Activated naive CD8-positive, alpha-beta T cell (primary cell): ENCODE results near the gene TTC39B.
A peak's percentile ranks its signal among the peaks of the same experiment; 100 is the strongest.
"Not testable (repeated sequence)": the region's sequence is repeated elsewhere in the genome, so short reads cannot be mapped to it uniquely, and the experiment has no call there.

ENCODE experiments used
- H3K27ac Mint-ChIP-seq: one replicate; pipeline ENCODE4 v1.8.0; 2021; ENCODE audit warnings: mixed read lengths
- H3K27me3 Mint-ChIP-seq: one replicate; pipeline ENCODE4 v1.8.0; 2021; ENCODE audit warnings: mixed read lengths
- H3K36me3 Mint-ChIP-seq: one replicate; pipeline ENCODE4 v1.8.0; 2021; ENCODE audit warnings: mixed read lengths
- H3K4me1 Mint-ChIP-seq: one replicate; pipeline ENCODE4 v1.8.0; 2021; ENCODE audit warnings: low read depth, mixed read lengths
- H3K4me3 Mint-ChIP-seq: one replicate; pipeline ENCODE4 v1.8.0; 2021; ENCODE audit warnings: mild to moderate bottlenecking, mixed read lengths
- H3K9me3 Mint-ChIP-seq: one replicate; pipeline ENCODE4 v1.8.0; 2021; ENCODE audit warnings: low read depth, mixed read lengths

TTC39B gene

DNA sequence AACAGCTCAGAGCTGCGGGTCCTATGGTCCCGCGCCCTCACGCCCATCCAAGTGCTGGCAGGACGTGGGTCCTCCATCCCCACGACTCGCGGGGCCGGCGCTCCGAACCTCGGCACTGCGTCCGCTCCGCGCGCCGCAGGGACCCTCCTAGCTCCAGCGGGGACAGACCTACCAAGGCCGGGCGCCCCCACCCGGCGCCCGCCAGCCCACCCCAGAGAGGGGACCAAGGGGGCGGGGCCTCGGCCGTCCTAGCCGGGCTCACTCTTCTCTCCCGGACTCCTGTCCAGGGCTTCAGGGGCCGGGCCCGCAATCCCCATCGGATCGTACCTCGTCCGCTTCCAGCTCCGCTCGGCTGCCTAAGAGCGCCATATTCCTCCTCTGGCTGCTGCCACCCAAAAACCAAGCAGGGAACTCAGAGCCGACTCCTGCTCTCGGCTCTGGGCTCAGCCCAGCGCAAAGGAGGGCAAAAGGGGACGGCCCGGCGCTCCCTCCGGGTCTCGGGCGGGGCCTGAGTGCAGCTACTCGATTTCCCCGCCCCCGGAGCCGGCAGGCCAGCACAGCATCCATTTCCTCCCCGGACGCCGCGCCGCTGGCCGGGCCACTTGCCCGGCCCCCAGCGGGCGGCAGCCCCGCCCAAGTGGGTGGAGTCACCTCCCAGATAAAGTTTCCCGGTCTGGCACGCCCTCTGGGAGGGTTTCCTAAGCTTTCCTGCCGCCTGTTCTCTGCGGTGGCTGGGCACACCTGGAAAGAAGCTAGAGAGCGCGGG, at the start of gene TTC39B:
Gene TTC39B, minus strand, starts transcription at position 460 of the 766 bp plus-strand sequence. Its CDS starts 91 bp downstream, at position 369.
- H3K4me1 Mint-ChIP-seq: peaks cover 58% of the 10 kb centered on the region
- no peaks in the 10 kb centered on the region for H3K36me3 Mint-ChIP-seq
- no peaks in the 10 kb centered on the region for H3K9me3 Mint-ChIP-seq
- H3K4me3 Mint-ChIP-seq: peak within 1 kb of the TSS; percentile 96
- H3K27me3 Mint-ChIP-seq: no peaks in the 10 kb centered on the region
- H3K27ac Mint-ChIP-seq: peak within 1 kb of the TSS; percentile 93

DNA sequence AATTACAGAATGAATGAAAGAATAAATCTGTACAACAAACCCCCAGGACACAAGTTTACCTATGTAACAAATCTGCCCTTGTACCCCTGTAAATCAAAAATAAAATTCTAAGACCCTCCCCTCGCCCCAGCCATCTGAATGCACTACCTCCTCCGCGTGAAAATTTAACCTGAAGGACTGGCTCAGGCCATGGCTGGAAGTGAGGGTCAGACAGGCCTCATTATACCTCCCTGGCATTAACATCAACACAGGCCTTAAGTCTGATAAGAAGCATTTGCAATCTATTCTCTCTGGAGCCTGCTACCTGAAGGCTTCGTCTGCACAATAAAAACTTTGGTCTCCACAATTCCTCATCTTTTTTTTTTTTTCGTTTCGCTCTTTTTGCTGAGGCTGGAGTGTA, 48.7 kb upstream of the TTC39B start:
- H3K27me3 Mint-ChIP-seq: no peaks in the 10 kb centered on the region
- peaks cover 40% of the 10 kb centered on the region for H3K4me1 Mint-ChIP-seq
- H3K27ac Mint-ChIP-seq: no peak overlapping the region
- no peak overlapping the region for H3K4me3 Mint-ChIP-seq
- H3K9me3 Mint-ChIP-seq: no peaks in the 10 kb centered on the region
- H3K36me3 Mint-ChIP-seq: no peaks in the 10 kb centered on the region

DNA sequence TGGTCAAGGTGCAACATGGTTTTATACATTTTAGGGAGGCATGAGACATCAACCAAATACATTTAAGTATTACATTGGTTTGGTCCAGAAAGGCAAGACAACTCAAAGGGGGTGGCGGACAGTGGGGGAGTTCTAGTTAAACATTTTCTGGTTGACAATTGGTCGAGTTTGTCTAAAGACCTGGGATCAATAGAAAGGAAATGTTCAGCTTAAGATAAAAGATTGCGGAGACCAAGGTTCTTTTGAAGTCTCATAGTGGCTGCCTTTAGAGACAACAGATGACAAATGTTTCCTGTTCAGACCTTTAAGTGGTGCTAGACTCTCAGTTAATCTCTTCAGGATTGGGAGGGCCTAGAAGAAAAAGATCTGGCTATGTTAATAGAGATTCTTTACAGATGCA, 47.7 kb upstream of the TTC39B start:
- H3K27ac Mint-ChIP-seq: peak overlapping the region; percentile 22
- no peaks in the 10 kb centered on the region for H3K27me3 Mint-ChIP-seq
- no peak overlapping the region for H3K4me3 Mint-ChIP-seq
- no peaks in the 10 kb centered on the region for H3K9me3 Mint-ChIP-seq
- H3K4me1 Mint-ChIP-seq: peaks cover 47% of the 10 kb centered on the region
- H3K36me3 Mint-ChIP-seq: no peaks in the 10 kb centered on the region

DNA sequence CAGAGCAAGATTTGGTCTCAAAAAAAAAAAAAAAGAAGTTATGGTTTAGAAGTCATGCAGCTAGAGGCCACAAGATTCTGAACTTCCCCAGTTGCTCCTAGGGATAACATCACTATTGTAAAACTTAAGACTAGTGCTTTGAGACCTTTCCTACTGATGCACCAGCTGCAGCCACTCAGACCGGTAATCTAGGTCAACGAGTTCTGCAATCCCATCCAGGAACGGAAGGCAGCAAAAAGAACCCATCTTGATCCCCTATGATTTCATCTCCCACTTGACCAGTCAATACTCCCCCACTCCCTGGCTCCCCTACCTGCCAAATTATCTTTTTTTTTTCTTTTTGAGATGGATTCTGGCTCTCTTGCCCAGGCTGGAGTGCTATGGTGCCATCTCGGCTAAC, 46.9 kb upstream of the TTC39B start:
- no peaks in the 10 kb centered on the region for H3K36me3 Mint-ChIP-seq
- H3K4me1 Mint-ChIP-seq: peaks cover 47% of the 10 kb centered on the region
- no peak overlapping the region for H3K27ac Mint-ChIP-seq
- no peaks in the 10 kb centered on the region for H3K27me3 Mint-ChIP-seq
- no peaks in the 10 kb centered on the region for H3K9me3 Mint-ChIP-seq
- no peak overlapping the region for H3K4me3 Mint-ChIP-seq

DNA sequence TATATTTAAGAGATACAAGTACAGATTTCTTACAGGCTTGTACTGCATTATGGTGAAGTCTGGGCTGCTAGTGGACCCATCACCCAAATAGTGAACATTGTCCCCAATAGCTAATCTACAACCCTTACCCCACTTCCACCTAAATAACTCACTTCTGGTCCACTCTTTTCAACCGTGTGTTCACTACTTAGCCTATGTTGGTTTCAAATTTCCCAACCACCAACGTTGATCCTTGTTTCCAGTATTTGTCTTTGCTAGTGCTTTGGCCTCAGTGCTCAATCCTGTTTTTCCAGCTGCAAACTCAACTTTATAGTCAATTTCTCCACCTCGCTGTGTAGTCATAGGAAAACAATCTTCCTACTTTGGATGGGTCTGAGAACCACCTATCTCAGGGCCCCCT, 45.3 kb upstream of the TTC39B start:
- Mint-ChIP-seq H3K36me3 (no peaks in the 10 kb centered on the region), H3K4me1 (peaks cover 44% of the 10 kb centered on the region), H3K27ac (no peak overlapping the region), H3K9me3 (no peaks in the 10 kb centered on the region), H3K4me3 (no peak overlapping the region), H3K27me3 (no peaks in the 10 kb centered on the region)

DNA sequence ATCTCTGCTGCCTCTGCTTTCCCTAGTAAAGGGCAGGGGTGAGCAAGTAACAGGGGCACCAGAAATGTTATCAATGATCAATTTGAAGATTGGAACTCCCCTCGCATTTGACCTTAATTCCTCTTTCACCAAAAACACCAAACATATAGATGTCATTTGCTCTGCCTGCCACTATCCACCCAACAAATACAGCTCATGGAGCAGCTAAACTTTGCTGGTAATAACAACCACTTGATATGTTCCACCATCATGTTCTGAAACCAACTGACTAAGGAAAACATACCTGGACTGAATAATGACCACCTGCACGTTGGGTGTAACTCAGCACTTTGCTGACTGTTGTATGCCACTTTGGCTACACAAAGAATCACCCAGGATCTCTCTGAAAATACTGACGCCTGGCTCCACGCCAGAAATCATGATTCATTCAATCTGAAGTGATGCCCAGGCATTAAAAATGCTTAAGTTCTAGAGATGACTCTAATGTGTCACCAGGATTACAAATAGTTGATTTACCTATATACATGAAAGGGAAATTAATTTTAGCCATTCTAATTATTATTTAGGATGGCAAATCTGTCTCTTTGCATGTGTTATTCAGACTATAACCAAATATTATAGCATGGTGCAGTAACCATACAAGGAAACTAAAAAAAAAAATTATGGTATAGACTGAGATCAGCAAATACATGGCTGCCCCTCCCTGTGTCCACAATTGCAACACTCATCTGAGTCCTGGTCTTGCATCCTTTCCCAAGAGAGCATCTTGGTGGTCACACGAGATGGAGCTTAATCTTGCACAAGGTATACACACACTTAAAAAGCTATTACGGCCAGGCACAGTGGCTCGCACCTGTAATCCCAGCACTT, 43.1 kb upstream of the TTC39B start:
- H3K27ac Mint-ChIP-seq: no peak overlapping the region

DNA sequence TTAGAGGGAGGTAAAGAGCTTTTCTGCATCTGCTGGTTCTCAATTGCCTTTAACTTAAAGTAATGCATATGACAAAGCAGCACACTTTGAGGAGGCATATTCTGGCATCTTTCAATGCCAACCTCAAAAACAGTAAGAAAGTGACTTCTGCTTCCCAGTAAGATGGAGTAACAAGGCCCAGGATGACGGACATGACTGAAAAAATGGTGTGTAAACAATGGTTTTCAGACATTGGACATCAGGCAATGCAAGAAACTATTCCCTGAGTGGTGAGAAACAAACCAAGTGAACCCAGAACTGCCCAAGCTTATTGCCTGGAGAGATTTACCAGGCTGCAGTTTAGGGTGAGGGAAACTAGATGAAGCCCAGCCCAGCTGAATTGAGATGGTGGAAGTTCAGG, 39.8 kb upstream of the TTC39B start:
- H3K4me1 Mint-ChIP-seq: peaks cover 13% of the 10 kb centered on the region
- no peak overlapping the region for H3K4me3 Mint-ChIP-seq
- H3K9me3 Mint-ChIP-seq: no peaks in the 10 kb centered on the region
- no peaks in the 10 kb centered on the region for H3K36me3 Mint-ChIP-seq
- H3K27ac Mint-ChIP-seq: no peak overlapping the region
- H3K27me3 Mint-ChIP-seq: no peaks in the 10 kb centered on the region

More for the DNA sequence above, 43.1 kb upstream of the TTC39B start:
- no peak overlapping the region for H3K4me3 Mint-ChIP-seq
- no peaks in the 10 kb centered on the region for H3K9me3 Mint-ChIP-seq
- H3K36me3 Mint-ChIP-seq: no peaks in the 10 kb centered on the region
- H3K4me1 Mint-ChIP-seq: peaks cover 24% of the 10 kb centered on the region
- no peaks in the 10 kb centered on the region for H3K27me3 Mint-ChIP-seq

DNA sequence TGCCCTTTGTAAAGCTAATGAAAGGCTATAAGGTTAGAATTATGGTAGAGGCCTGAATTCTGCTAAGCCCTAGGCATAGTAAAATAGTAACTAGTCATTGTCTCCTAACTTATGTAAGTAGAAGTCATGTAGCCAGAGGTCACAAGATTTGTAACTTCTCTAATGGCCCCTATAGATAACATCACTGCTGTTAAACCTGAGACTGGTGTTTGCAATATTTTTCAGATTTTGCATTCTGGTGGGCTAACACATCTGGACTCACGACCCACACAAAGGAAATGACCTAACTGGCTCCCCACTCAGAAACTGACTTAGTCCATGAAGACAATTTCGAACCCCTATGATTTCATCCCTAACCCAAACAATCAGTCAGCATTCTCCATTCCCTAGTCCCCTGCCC, 37.2 kb upstream of the TTC39B start:
- H3K36me3 Mint-ChIP-seq: no peaks in the 10 kb centered on the region
- no peak overlapping the region for H3K27ac Mint-ChIP-seq
- no peaks in the 10 kb centered on the region for H3K27me3 Mint-ChIP-seq
- no peaks in the 10 kb centered on the region for H3K4me1 Mint-ChIP-seq
- H3K4me3 Mint-ChIP-seq: no peak overlapping the region
- H3K9me3 Mint-ChIP-seq: no peaks in the 10 kb centered on the region

DNA sequence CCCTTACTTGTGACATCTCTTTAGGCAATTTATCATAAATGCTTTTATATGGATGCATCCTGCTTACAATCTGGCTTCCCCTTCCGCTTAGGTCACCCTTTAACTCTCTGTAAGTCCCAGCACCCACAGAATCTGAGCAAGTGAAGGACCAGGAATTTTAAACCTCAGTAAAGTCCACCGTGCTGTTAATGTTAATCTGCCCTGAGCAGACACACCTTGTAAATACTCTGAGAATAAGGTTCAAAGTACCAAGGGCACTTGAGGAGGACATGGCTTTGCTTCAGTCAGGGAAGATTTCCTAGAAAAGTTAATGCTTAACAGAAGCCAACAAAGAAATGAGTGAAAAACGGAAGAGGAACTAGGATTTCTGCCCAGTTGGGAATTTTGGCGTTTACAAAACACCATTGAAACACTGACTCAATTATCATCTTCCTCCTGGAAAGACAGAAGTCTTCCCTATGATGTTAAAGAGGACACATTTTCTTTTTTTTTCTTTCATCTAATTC, 26.4 kb upstream of the TTC39B start:
- no peaks in the 10 kb centered on the region for H3K9me3 Mint-ChIP-seq

DNA sequence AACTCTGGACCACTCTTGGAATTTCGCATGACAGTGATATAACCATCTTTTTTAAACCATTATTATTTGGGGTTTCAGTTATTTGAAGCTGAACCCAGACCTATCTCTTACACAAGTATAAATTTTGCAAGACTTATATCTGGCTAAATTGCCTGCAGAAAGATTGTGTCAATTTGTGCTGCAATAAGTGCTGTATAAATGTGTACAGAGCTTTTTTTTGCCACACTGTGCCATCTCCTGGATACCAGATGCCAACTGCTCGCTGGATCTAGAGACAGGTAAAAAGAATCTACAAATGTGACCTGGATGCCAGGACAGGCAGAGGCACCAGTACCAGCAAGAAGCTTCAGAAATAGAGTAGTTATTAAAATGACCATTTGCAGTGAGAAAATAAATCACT, 25.9 kb upstream of the TTC39B start:
- H3K4me1 Mint-ChIP-seq: no peaks in the 10 kb centered on the region
- no peaks in the 10 kb centered on the region for H3K9me3 Mint-ChIP-seq
- H3K27me3 Mint-ChIP-seq: no peaks in the 10 kb centered on the region
- peaks cover 3% of the 10 kb centered on the region for H3K36me3 Mint-ChIP-seq
- no peak overlapping the region for H3K4me3 Mint-ChIP-seq
- H3K27ac Mint-ChIP-seq: no peak overlapping the region

More for the DNA sequence above, 26.4 kb upstream of the TTC39B start:
- Mint-ChIP-seq H3K4me1 (no peaks in the 10 kb centered on the region), H3K36me3 (peaks cover 3% of the 10 kb centered on the region), H3K27me3 (no peaks in the 10 kb centered on the region), H3K4me3 (no peak overlapping the region), H3K27ac (no peak overlapping the region)

DNA sequence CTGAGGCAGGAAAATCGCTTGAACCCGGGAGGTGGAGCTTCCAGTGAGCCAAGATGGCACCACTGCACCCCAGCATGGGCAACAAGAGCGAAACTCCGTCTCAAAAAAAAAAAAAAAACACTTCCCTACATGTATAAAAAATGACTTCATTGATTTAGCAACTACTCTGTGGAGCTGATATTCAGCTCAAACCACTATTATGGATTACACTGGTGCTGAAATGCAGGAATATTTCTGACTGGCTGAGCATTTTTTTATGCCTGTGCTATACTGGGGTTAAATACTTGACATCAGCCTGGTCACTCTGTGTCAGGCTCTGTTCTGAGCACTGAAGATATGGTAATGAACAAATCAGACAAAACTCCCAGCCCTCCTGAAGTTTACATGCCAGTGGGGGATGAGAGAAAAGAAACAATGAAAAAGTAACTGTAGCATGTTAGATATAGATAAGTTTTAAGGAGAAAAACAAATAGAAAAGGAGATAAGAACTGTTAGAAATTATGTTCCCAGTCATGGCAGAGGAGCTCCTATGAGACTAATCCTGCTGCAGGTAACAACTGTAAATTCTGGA, 22.6 kb upstream of the TTC39B start:
- no peak overlapping the region for H3K27ac Mint-ChIP-seq

DNA sequence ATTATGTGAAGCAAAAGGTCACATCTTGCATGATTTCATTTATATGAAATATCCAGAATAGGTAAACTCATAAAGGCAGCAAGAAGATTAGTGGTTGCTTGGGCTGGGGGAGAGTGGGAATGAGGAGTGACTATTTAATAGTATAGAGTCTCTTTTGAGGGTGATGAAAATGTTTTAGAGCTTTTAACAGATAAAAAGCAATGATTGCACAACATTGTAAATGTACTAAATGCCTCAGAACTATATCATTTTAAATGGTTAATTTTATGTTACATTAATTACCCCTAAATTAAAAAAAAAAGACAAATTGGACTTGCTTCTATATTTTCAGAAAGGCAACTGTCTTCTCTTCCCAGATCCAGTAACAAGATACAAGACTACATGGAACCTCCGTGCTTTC, 21.9 kb upstream of the TTC39B start:
- Mint-ChIP-seq H3K27ac (no peak overlapping the region), H3K9me3 (no peaks in the 10 kb centered on the region), H3K27me3 (no peaks in the 10 kb centered on the region), H3K4me1 (no peaks in the 10 kb centered on the region), H3K4me3 (no peak overlapping the region), H3K36me3 (peaks cover 3% of the 10 kb centered on the region)

More for the DNA sequence above, 22.6 kb upstream of the TTC39B start:
- no peaks in the 10 kb centered on the region for H3K27me3 Mint-ChIP-seq
- H3K9me3 Mint-ChIP-seq: no peaks in the 10 kb centered on the region
- no peak overlapping the region for H3K4me3 Mint-ChIP-seq
- peaks cover 3% of the 10 kb centered on the region for H3K36me3 Mint-ChIP-seq
- H3K4me1 Mint-ChIP-seq: no peaks in the 10 kb centered on the region

DNA sequence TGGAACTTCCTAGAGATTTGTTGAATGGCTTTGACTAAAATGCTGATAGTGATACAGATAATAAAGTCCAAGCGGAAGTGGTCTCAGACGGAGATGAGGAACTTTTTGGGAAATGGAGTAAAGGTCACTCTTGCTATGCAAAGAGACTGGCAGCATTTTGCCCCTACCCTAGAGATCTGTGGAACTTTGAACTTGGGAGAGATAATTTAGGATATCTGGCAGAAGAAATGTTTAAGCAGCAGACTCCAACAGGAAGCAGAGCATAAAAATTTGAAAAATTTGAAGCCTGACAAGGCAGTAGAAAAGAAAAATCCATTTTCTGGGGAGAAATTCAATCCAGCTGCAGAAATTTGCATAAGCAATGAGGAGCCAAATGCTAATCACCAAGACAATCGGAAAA, 15.7 kb upstream of the TTC39B start:
- not testable (repeated sequence) for H3K27me3 Mint-ChIP-seq

DNA sequence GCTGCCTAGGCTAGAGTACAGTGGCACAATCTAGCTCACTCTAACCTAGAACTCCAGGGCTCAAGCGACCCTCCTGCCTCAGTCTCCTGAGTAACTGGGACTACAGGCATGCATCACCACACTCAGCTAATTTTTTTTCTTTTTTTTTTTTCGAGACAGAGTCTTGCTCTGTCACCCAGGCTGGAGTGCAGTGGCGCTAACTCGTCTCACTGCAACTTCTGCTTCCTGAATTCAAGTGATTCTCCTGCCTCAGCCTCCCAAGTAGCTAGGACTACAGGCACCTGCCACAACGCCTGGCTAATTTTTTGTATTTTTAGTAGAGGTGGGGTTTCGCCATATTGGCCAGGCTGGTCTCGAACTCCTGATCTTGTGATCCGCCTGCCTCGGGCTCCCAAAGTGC, 12.6 kb upstream of the TTC39B start:
- not testable (repeated sequence) for H3K4me3 Mint-ChIP-seq, H3K4me1 Mint-ChIP-seq, H3K27ac Mint-ChIP-seq

More for the DNA sequence above, 15.7 kb upstream of the TTC39B start:
- H3K36me3 Mint-ChIP-seq, H3K4me3 Mint-ChIP-seq, H3K4me1 Mint-ChIP-seq, H3K27ac Mint-ChIP-seq, H3K9me3 Mint-ChIP-seq: not testable (repeated sequence)

DNA sequence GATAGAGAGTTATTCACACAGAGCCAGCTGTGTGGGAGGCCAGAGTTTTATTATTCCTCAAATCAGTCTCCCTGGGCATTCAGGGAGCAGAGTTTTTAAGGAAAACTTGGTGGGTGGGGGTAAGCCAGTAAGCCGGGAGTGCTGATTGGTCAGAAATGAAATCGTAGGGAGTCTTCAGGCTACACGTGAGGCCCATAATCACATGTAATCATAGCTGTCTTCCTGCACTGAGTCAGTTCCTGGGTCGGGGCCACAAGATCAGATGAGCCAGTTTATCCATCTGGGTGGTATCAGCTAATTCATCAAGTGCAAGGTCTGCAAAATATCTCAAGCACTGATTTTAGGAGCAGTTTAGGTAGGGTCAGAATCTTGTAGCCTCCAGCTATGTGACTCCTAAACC, 10.8 kb upstream of the TTC39B start:
- Mint-ChIP-seq H3K9me3 (peaks cover 4% of the 10 kb centered on the region), H3K36me3 (peaks cover 5% of the 10 kb centered on the region), H3K4me3 (no peak overlapping the region), H3K27ac (no peak overlapping the region), H3K27me3 (no peaks in the 10 kb centered on the region), H3K4me1 (peaks cover 2% of the 10 kb centered on the region)

More for the DNA sequence above, 12.6 kb upstream of the TTC39B start:
- H3K36me3 Mint-ChIP-seq, H3K9me3 Mint-ChIP-seq, H3K27me3 Mint-ChIP-seq: not testable (repeated sequence)
